GM12878 (cell line): ENCODE data around the gene TGFBRAP1. TPM values are rescaled to one million over a fixed set of nuclear protein-coding genes. Genes with fewer than 3 reads are reported as not detected.

Experiments
- ATF3 ChIP-seq: IDR thresholded peaks from 2 replicates; pipeline ENCODE4 v1.6.1; 2011; ENCODE audit warnings: low read depth, mild to moderate bottlenecking, low read length, moderate library complexity, borderline replicate concordance; ENCODE audit errors: extremely low read depth
- CBFB ChIP-seq: IDR thresholded peaks from 2 replicates; pipeline ENCODE4 v1.6.1; 2016; ENCODE audit warnings: antibody characterized with exemption, low read depth
- CHD4 ChIP-seq: fragments of 200-600 bp; sonication (generic); IDR thresholded peaks from 2 replicates; pipeline ENCODE4 v1.6.1; 2016; ENCODE audit warnings: mild to moderate bottlenecking
- CREM ChIP-seq: IDR thresholded peaks from 2 replicates; pipeline ENCODE4 v1.6.1; 2014; ENCODE audit warnings: antibody characterized with exemption, low read depth
- IKZF1 ChIP-seq: fragments of 450-650 bp; conservative IDR thresholded peaks from 2 replicates; pipeline ENCODE4 v1.6.1; 2017; ENCODE audit warnings: antibody characterized with exemption, mild to moderate bottlenecking
- RUNX3 ChIP-seq: IDR thresholded peaks from 2 replicates; pipeline ENCODE4 v1.6.1; 2012; ENCODE audit warnings: low read length, inconsistent platforms
- ZBTB4 ChIP-seq: fragments of 450-650 bp; formaldehyde crosslinking; IDR thresholded peaks from 2 replicates; pipeline ENCODE4 v1.4.0; 2022; ENCODE audit warnings: mild to moderate bottlenecking, moderate library complexity
- ZNF592 ChIP-seq: fragments of 450-650 bp; IDR thresholded peaks from 2 replicates; pipeline ENCODE4 v1.6.1; 2017; ENCODE audit warnings: mild to moderate bottlenecking, moderate library complexity
- polyA plus RNA-seq, 11 experiments: library from polyadenylated mRNA; depleted of rRNA in 4 of 11; unstranded in 6 of 11; stranded (reverse) in 5 of 11; fragments of >200 nt; fragmentation: Nextera tagmentation in 4 of 11; fragmentation: Illumina TruSeq in 1 of 11; extraction: Ambion mirVana in 4 of 11; extraction: Trizol in 1 of 11; gene quantifications; 1 replicate in 1 of 11; 2 replicates in 10 of 11; pipeline versions ENCODE4 v1.2.1 to v1.2.3, GENCODE V29; 2011 to 2016; ENCODE audit warnings: inconsistent platforms in 2 of 11, missing spikeins in 2 of 11, low read depth in 1 of 11
- total RNA-seq, 4 experiments: library from RNA; depleted of rRNA in 3 of 4; stranded (reverse); fragments of >200 nt in 3 of 4; fragmentation: Illumina TruSeq in 1 of 4; extraction: Trizol in 1 of 4; gene quantifications; 2 replicates each; pipeline versions ENCODE4 v1.2.1 to v1.2.3, GENCODE V29; 2013 to 2021

TGFBRAP1 gene
- total and polyA plus RNA-seq, 10 of the 15 experiments (the other 5 are each of a cell fraction or from before 2014, with no cell fraction given) = 7.9 to 37.4 (median 23.7) TPM

GRCh38 chr2:105373895-105374401 lies 44.4 kb upstream of the TGFBRAP1 start (continued):
- TF ChIP-seq ZNF592 (no peak), CBFB (peak; percentile 50; the same call in 1 of the 2 replicates), CREM (peak; percentile 39; the same call in 1 of the 2 replicates), IKZF1 (peak; percentile 24; the same call in 1 of the 2 replicates), ATF3 (no peak), RUNX3 (peak; percentile 93), ZBTB4 (CRISPR knock-in tag) (no peak), CHD4 (no peak)
- TF ChIP-seq, all 136 proteins: peak for 20
